Right lobe of liver (tissue), 4 donors: ENCODE measurements around the gene RNF214.

ENCODE experiments used
- POLR2A ChIP-seq: fragments of 450-650 bp; IDR thresholded peaks from one replicate; pipeline ENCODE4 v1.6.1; 2017; ENCODE audit warnings: antibody characterized with exemption, mild to moderate bottlenecking
- TF ChIP-seq, protein P1 (sequence below), 4 donors: fragments of 200-600 bp in 3 of 4; fragments of 450-650 bp in 1 of 4; IDR thresholded peaks; one replicate each; pipeline versions ENCODE4 v1.5.1 to v1.8.0; 2016 to 2022; ENCODE audit warnings: antibody characterized with exemption in 4 of 4, mild to moderate bottlenecking in 2 of 4
- donor health status: DM: no; HTN: no; CAD: no.
- donor health status: DM: no; HTN: no; CAD: no.
- donor health status: DM: no; HTN: yes; CAD: no.

DNA sequence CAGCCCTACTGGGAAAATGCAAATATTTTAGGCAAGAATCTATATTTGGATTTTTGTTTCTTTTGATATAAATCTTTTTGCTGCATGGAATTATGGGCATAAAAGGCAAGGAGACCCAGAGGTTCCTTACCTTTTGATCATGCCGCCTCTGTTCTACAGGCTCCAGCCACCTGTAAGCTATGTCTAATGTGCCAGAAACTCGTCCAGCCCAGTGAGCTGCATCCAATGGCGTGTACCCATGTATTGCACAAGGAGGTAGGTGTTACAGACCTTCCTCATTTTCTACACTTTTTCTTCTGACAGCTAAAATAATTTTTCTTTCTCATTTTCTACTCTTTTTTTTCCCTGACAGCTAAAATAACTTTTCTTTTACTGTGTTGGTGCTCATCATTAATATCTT lies 50.5 kb downstream of the RNF214 start:
- TF ChIP-seq, protein P1, sequence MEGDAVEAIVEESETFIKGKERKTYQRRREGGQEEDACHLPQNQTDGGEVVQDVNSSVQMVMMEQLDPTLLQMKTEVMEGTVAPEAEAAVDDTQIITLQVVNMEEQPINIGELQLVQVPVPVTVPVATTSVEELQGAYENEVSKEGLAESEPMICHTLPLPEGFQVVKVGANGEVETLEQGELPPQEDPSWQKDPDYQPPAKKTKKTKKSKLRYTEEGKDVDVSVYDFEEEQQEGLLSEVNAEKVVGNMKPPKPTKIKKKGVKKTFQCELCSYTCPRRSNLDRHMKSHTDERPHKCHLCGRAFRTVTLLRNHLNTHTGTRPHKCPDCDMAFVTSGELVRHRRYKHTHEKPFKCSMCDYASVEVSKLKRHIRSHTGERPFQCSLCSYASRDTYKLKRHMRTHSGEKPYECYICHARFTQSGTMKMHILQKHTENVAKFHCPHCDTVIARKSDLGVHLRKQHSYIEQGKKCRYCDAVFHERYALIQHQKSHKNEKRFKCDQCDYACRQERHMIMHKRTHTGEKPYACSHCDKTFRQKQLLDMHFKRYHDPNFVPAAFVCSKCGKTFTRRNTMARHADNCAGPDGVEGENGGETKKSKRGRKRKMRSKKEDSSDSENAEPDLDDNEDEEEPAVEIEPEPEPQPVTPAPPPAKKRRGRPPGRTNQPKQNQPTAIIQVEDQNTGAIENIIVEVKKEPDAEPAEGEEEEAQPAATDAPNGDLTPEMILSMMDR (IDR thresholded peaks at IDR 0.05), result no peak
- TF ChIP-seq POLR2A, result no peak
